Large intestine (tissue), 3 donors: ENCODE results near the gene GPR153. TPM values are rescaled to one million over a fixed set of nuclear protein-coding genes. Genes with fewer than 3 reads are reported as not detected.

Experiments used
- DNase-seq, 2 donors: peaks; one replicate each; pipeline versions ENCODE4 v3.0.0 to v3.0.0-alpha.2; 2013
- H3K27ac ChIP-seq: one replicate; pipeline ENCODE4 v1.5.1; 2013; ENCODE audit warnings: low read length
- H3K27me3 ChIP-seq: 2 replicates; pipeline ENCODE4 v1.6.1; 2013; ENCODE audit warnings: low read length; ENCODE audit not compliant: control insufficient read depth, insufficient read depth
- H3K36me3 ChIP-seq: 2 replicates; pipeline ENCODE4 v1.6.1; 2013; ENCODE audit warnings: low read length; ENCODE audit not compliant: control insufficient read depth, insufficient read depth
- H3K4me1 ChIP-seq: one replicate; pipeline ENCODE4 v1.6.1; 2013; ENCODE audit warnings: low read length; ENCODE audit not compliant: control insufficient read depth, insufficient read depth
- H3K4me3 ChIP-seq: one replicate; pipeline ENCODE4 v1.5.1; 2013; ENCODE audit warnings: low read length
- H3K9me3 ChIP-seq: one replicate; pipeline ENCODE4 v1.6.1; 2013; ENCODE audit warnings: mild to moderate bottlenecking, low read depth, low read length, moderate library complexity; ENCODE audit not compliant: control insufficient read depth
- WGBS: methylation state at CpG from one replicate; pipeline ENCODE4 v1.1.5; 2013; ENCODE audit warnings: low lambda C conversion rate; ENCODE audit not compliant: insufficient coverage; 5-methylcytosine and 5-hydroxymethylcytosine counted together
- polyA plus RNA-seq: library from polyadenylated mRNA; unstranded; fragments of 120-200 nt; gene quantifications from one replicate; pipeline ENCODE4 v1.2.1, GENCODE V29; 2013

The GPR153 gene
- polyA plus RNA-seq, 1 donor: 19.0 TPM

GRCh38 chr1:6210591-6211355 is 50.1 kb downstream of the GPR153 start:
- no CpG with 5 or more reads among the region's 29 CpGs for WGBS
- no peak overlapping the region for H3K27ac ChIP-seq
- peaks cover 10% of the 10 kb centered on the region for H3K4me1 ChIP-seq
- peaks cover 4% of the 10 kb centered on the region for H3K27me3 ChIP-seq
- H3K9me3 ChIP-seq: peaks cover under 1% of the 10 kb centered on the region
- no peak overlapping the region for H3K4me3 ChIP-seq
- DNase-seq: no peak
- H3K36me3 ChIP-seq: peaks cover 22% of the 10 kb centered on the region

GRCh38 chr1:6209661-6210580 is 51.0 kb downstream of the GPR153 start:
- no CpG with 5 or more reads among the region's 17 CpGs for WGBS

GRCh38 chr1:6208723-6209660 is 51.9 kb downstream of the GPR153 start:
- peak overlapping the region; percentile 18 for H3K4me3 ChIP-seq
- H3K4me1 ChIP-seq: peaks cover 16% of the 10 kb centered on the region
- DNase-seq: peak; percentile 61 to 65
- peaks cover 6% of the 10 kb centered on the region for H3K27me3 ChIP-seq
- peaks cover 3% of the 10 kb centered on the region for H3K9me3 ChIP-seq
- peaks cover 20% of the 10 kb centered on the region for H3K36me3 ChIP-seq
- no peak overlapping the region for H3K27ac ChIP-seq
- no CpG with 5 or more reads among the region's 99 CpGs for WGBS

More at GRCh38 chr1:6209661-6210580, 51.0 kb downstream of the GPR153 start:
- Histone ChIP-seq H3K36me3 (peaks cover 20% of the 10 kb centered on the region), H3K4me1 (peaks cover 12% of the 10 kb centered on the region), H3K9me3 (peaks cover 3% of the 10 kb centered on the region), H3K27me3 (peaks cover 6% of the 10 kb centered on the region), H3K27ac (no peak overlapping the region), H3K4me3 (peak overlapping the region; percentile 13)
- DNase-seq: no peak

GRCh38 chr1:6207921-6208320 is 53.0 kb downstream of the GPR153 start:
- peaks cover 3% of the 10 kb centered on the region for H3K9me3 ChIP-seq
- H3K4me3 ChIP-seq: no peak overlapping the region
- peaks cover 16% of the 10 kb centered on the region for H3K4me1 ChIP-seq
- H3K27ac ChIP-seq: no peak overlapping the region
- peaks cover 17% of the 10 kb centered on the region for H3K36me3 ChIP-seq
- WGBS: 100% methylated on average over 3 of the region's 10 CpGs
- no peak for DNase-seq
- peaks cover 6% of the 10 kb centered on the region for H3K27me3 ChIP-seq

DNA sequence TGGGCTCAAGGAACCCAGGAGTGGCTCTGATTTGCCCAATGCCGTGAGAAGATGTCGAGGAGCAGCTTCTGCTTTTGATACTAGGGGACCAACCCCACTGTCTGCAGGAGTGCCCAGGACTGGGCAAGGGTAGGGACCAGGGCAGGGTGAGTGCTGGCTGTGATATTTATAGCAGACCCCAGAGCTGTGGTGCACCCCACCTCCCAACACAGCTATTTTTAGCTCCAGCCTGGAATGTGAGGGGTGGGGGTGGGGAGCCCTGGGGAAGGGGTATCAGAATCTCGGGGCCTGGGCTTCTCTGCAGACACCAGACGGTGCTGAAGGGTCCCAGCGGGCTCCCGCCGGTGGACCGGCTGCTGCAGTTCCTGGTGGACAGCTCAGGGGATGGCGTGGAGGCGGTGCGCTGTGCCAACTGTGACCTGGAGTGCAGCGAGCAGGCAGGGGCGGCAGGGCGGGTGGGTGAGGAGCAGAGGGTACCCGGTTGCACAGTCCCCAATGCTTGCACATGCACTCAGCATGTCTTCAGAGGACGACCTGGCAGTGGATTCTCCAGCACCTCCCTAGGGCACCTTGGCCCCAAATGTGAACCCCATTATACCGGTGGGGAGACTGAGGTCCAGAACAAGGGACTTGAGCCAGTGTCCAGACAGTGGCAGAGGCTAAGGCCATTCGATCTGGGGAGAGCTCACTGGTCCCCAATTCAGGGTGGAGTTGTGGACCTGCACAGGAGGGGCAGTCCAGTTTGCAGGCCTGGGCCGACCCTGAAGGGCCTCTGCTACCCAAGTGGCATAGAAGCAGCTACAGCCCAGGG is 53.6 kb downstream of the GPR153 start:
- no CpG with 5 or more reads among the region's 19 CpGs for WGBS
- H3K36me3 ChIP-seq: peaks cover 12% of the 10 kb centered on the region
- peaks cover 6% of the 10 kb centered on the region for H3K27me3 ChIP-seq
- no peak overlapping the region for H3K4me3 ChIP-seq
- H3K9me3 ChIP-seq: peaks cover 3% of the 10 kb centered on the region
- DNase-seq: no peak
- no peak overlapping the region for H3K27ac ChIP-seq
- H3K4me1 ChIP-seq: peaks cover 16% of the 10 kb centered on the region

DNA sequence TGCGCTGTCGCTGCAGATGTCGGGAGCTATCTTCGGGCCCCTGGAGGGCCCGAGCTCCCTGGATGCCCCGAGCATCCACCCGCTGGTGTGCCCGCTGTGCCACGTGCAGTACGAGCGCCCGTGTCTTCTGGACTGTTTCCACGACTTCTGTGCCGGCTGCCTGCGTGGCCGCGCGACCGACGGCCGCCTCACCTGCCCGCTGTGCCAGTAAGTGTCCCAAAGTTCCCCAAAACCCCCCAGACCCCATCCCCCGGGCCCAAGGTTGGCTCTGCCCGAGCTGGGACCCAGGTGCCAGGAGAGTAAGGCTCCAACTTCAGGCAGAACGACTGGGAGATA is 54.4 kb downstream of the GPR153 start:
- Histone ChIP-seq H3K4me3 (peak overlapping the region; percentile 81), H3K27me3 (peaks cover 6% of the 10 kb centered on the region), H3K27ac (no peak overlapping the region), H3K4me1 (peaks cover 16% of the 10 kb centered on the region), H3K9me3 (peaks cover 3% of the 10 kb centered on the region), H3K36me3 (peaks cover 6% of the 10 kb centered on the region)
- WGBS: no CpG with 5 or more reads among the region's 25 CpGs
- DNase-seq: no peak

GRCh38 chr1:6205849-6206519 is 54.9 kb downstream of the GPR153 start, which contains the start of gene RNF207:
TSS of gene RNF207 (plus strand) at chr1:6206119. CDS start at chr1:6206536, 417 bp downstream.
- Histone ChIP-seq H3K27ac (peak within 1 kb of the TSS; percentile 77), H3K36me3 (peaks cover 1% of the 10 kb centered on the region), H3K4me1 (peaks cover 16% of the 10 kb centered on the region), H3K27me3 (peaks cover 6% of the 10 kb centered on the region), H3K9me3 (peaks cover 3% of the 10 kb centered on the region), H3K4me3 (peak within 1 kb of the TSS; percentile 81)
- DNase-seq: peak; percentile 78 to 90
- WGBS: no CpG with 5 or more reads among the region's 66 CpGs

DNA sequence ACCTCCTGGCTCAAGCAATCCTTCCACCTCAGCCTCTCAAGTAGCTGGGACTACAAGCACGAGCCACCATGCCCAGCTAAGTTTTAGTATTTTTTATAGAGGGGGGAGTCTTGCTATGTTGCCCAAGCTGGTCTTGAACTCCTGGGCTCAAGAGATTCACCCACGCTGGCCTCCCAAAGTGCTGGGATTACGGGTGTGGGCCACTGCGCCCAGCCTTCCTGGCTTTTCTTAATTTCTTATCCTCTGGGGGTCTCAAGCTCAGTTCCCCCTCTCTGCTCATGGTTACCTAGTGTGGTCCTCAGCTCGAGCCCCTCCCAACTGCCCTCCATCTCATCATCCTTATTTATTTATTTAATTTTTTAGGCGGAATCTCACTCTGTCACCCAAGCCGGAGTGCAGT is 58.6 kb downstream of the GPR153 start:
- Histone ChIP-seq H3K27me3 (peaks cover 6% of the 10 kb centered on the region), H3K4me1 (peaks cover 16% of the 10 kb centered on the region), H3K4me3 (no peak overlapping the region), H3K9me3 (peaks cover 3% of the 10 kb centered on the region), H3K27ac (no peak overlapping the region), H3K36me3 (peaks cover 2% of the 10 kb centered on the region)
- DNase-seq: no peak
- WGBS: no CpG with 5 or more reads among the region's 7 CpGs
